ENCODE measurements around the gene ZNF398.

- TF ChIP-seq EZH2phosphoT487 (IDR thresholded peaks at IDR 0.05; ENCODE audit: borderline replicate concordance, low read depth, low read length) (no peak), CTCF (conservative IDR thresholded peaks at IDR 0.05; ENCODE audit: low read length) (no peak)
Measured at GRCh38 chr7:149210551-149210950, 63.3 kb downstream of the ZNF398 start.

All from OCI-LY7 (cell line).